Measurements from ENCODE around the gene COL18A1.

- TF ChIP-seq CTCF (IDR thresholded peaks at IDR 0.05 in 4 of 5, conservative IDR thresholded peaks at IDR 0.05 in 1 of 5) (no peak), POLR2A (IDR thresholded peaks at IDR 0.05) (no peak)
Measured at GRCh38 chr21:45393833-45394638, 10.9 kb upstream of the COL18A1 start.
